ENCODE results near the gene FAR2. TPM values are rescaled to one million over a fixed set of nuclear protein-coding genes. Genes with fewer than 3 reads are reported as not detected.

The FAR2 gene
- 13.5 and 25.2 TPM in 2 replicates for total RNA-seq

DNA sequence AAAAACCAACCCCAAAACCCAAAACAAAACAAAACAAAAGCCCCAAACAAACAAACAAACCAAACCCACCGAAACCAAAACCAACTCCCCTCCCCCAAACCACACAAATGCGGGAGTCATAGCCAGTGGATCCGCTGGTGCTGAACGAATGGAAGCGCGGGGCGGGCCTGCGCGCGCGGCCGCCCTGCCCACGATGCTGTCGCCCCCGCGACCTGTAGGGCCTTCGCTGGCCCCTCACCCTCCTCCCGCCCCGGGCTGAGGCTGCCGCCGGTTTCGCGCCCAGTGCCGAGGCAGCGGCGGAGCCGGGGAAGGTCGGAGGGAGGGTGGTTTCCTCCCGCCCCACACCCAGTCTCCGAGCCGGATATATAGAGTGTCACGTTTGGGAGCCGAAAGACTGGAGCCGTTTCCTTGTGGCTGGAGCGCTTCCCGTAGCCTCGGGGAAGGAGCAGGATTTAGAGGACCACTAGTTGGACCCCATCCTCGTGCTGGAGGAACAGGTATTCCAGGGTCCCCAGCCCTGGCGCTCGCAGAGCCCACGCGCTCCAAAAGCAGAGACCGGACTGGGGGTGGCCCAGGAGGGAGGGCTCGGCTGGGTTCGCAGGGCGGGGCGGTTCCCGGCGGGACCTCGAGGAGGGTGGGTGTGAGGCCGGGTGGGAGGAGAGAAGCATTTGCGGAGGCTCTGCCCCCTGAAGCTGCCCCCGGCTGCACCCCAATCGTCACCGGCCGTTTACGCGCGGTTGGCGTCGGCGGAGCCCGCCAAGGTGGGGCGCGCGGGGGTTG, at the start of gene FAR2:
Gene FAR2, plus strand, starts transcription at position 368 of the 780 bp plus-strand sequence. CDS start 121,172 bp downstream, outside the sequence.
- DNase-seq (ENCODE audit: low read depth) = no peak
- TF ChIP-seq, protein P1, sequence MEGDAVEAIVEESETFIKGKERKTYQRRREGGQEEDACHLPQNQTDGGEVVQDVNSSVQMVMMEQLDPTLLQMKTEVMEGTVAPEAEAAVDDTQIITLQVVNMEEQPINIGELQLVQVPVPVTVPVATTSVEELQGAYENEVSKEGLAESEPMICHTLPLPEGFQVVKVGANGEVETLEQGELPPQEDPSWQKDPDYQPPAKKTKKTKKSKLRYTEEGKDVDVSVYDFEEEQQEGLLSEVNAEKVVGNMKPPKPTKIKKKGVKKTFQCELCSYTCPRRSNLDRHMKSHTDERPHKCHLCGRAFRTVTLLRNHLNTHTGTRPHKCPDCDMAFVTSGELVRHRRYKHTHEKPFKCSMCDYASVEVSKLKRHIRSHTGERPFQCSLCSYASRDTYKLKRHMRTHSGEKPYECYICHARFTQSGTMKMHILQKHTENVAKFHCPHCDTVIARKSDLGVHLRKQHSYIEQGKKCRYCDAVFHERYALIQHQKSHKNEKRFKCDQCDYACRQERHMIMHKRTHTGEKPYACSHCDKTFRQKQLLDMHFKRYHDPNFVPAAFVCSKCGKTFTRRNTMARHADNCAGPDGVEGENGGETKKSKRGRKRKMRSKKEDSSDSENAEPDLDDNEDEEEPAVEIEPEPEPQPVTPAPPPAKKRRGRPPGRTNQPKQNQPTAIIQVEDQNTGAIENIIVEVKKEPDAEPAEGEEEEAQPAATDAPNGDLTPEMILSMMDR (conservative IDR thresholded peaks at IDR 0.05; ENCODE audit: low read depth, low read length) = no peak
- H3K4me3 ChIP-seq (ENCODE audit: low read depth, low read length) = peak within 1 kb of the TSS; percentile 81

DNA sequence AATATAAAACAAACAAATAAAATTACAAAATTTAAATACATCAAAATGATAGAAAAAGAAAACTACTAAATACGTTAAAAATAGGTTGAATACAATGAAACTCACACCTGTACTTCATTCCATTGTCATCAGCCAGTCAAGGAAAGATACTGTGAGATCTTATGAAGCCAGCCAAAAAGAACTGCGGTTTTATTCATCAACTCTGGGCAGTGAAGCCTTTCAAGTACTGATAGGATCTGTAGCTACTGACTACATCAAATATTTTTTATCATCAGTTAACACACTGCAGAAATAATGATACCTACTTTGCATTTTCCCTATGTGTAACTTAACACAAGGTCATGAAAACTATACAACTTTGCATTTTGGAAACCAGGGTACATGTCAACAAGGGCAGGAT, 46.3 kb upstream of the FAR2 start:
- no peak for DNase-seq (ENCODE audit: low read depth)
- TF ChIP-seq, protein P1 (conservative IDR thresholded peaks at IDR 0.05; ENCODE audit: low read depth, low read length) = no peak
- H3K4me3 ChIP-seq (ENCODE audit: low read depth, low read length) = no peak overlapping the region

DNA sequence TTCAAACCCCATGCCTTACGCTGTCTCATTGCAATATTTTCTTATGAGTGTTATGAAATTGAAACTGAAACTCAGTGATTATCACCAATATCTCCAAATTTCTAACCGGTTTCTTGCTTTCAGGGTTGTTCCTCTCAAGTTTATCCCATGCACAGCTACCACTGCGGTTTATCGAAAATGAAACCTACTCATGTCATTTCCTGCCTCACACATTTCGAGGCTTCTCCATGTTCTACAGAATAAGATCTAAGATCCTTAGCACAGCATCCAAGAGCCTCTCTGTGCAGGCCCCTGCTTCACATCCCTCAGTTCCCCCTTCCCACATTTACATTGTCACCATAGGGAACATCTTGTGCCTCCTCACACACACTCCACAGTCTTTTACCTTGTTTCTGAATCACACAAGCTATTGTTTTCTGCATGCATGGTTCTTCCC, 45.5 kb upstream of the FAR2 start:
- DNase-seq (ENCODE audit: low read depth) = no peak
- TF ChIP-seq, protein P1 (conservative IDR thresholded peaks at IDR 0.05; ENCODE audit: low read depth, low read length) = no peak
- H3K4me3 ChIP-seq (ENCODE audit: low read depth, low read length) = no peak overlapping the region

GRCh38 chr12:29104516-29104915, 44.6 kb upstream of the FAR2 start:
- TF ChIP-seq, protein P1 (conservative IDR thresholded peaks at IDR 0.05; ENCODE audit: low read depth, low read length) = no peak
- H3K4me3 ChIP-seq (ENCODE audit: low read depth, low read length) = no peak overlapping the region
- DNase-seq (ENCODE audit: low read depth) = no peak

DNA sequence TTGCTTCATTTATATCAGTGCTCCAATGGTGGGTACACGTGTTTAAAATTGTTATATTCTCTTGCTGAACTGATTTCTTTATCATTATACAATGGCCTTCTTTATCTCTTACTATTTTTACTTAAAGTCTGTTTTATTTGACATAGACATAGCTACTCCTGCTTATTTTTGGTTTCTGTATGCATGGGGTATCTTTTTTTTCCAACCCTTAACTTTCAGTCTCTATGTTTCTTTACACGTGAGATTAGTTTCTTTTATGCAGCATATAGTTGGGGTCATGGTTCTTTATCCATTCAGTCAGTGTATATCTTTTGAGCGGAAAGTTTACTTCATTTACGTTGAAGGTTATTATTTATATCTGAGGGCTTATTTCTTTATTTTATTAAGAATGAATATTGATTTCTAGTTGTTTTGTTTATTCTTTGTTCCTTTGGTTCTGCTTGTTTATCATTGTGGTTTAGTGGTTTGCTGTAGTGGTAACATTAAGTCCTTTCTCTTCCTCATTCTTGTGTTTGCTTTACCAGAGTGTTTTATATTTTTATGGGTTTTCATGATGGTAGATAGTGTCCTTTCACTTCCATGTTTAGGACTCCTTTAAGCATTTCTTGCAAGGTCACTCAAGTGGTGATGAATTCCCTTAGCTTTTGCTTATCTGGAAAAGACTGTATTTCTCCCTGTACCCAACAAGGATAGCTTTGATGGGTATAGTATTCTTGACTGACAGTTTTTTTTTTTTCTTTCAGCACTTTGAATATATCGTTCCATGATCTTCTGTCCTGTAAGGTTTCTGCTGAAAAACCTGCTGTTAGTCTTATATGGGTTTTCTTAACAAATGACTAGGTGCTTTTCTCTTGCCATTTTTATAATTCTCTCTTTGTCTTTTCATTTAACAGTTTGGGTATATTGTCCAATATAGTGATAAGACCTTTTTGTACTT, 38.3 kb upstream of the FAR2 start:
- H3K4me3 ChIP-seq (ENCODE audit: low read depth, low read length) = no peak overlapping the region
- no peak for DNase-seq (ENCODE audit: low read depth)
- TF ChIP-seq, protein P1 (conservative IDR thresholded peaks at IDR 0.05; ENCODE audit: low read depth, low read length) = no peak

DNA sequence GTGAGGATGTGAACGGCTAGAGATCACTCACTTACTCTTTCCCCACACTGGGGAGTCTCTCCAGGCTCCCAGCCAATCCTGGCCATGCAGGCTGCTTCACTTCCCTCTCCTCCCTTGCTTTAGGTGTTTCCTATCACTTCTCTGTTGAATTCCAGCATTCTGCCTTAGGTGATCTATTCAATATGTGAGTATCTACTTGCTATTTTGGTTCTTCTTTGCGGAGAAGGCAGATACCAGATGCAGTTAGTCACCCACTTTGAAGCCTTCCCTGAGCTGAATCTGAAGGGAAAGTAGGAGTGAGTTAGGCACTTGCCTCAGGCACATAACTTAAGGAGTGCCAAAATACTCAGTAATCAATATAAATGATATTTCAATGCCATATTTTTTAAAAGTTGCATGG, 36.0 kb upstream of the FAR2 start:
- TF ChIP-seq, protein P1 (conservative IDR thresholded peaks at IDR 0.05; ENCODE audit: low read depth, low read length) = no peak
- no peak for DNase-seq (ENCODE audit: low read depth)
- H3K4me3 ChIP-seq (ENCODE audit: low read depth, low read length) = no peak overlapping the region
